Heart left ventricle (tissue), 13 donors: Measurements from ENCODE around the gene CACNA2D3.

Source experiments
- CTCF ChIP-seq, 12 donors: fragments of 200-600 bp; sonication (generic) in 4 of 12; IDR thresholded peaks; one replicate each; pipeline versions ENCODE4 v1.5.0 to v1.8.0; 2018 to 2022; ENCODE audit warnings: antibody characterized with exemption in 12 of 12, mild to moderate bottlenecking in 5 of 12
- POLR2A ChIP-seq, 2 donors: fragments of 450-650 bp; IDR thresholded peaks; one replicate each; pipeline ENCODE4 v1.6.1; 2017; ENCODE audit warnings: antibody characterized with exemption in 2 of 2, mild to moderate bottlenecking in 2 of 2, moderate library complexity in 2 of 2
- donor health status: ischemic (EF 13 %, LVEDD 7.1; RV severe dilation, severe dysfunction).
- donor health status: DM: no; HTN: yes; CAD: no.
- donor health status: DM: no; HTN: no; CAD: no.
- donor health status: ischemic (EF 25% LVEDD 6.9; RV normal size, moderate dysfunction).
- donor health status: ischemic (EF 25% LVEDD 5.7; RV mildly dilated, moderate dysfunction).
- donor health status: ischemic (EF 35%, LVEDD 5.7; RV mildly dilated, moderate dysfunction).
- donor health status: nonischemic (EF 11% LVEDD 7.7; RV severe dilation, severe dysfunction).
- donor health status: DM: yes; HTN: yes; CAD: no.
- donor health status: PGD.
- donor health status: ischemic (EF 29% LVEDD 5.4; RV normal size, mild dysfunction).
- donor health status: nonischemic (EF 23%, LVEDD 6.1; RV moderate dilation, normal function).

DNA sequence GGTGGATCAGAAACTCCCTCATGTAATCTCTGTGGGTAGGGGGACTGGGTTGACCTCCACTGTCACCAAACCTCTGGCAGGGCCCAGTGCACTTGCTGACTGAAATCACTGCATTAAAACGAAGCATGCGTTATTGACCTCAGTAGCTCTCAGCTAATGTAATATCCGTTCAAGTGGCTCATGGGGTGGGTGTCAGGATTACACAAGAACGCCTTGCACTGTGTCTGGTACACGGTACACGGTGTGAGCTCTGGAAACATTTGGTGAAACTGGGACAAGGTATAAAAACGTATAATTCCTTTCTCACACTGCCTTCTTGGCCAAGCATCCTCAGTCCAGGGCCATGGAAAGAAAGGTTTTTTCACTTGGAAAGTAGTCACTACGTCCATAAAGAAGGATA is 793.6 kb downstream of the CACNA2D3 start:
- TF ChIP-seq CTCF (IDR thresholded peaks at IDR 0.05) (no peak), POLR2A (IDR thresholded peaks at IDR 0.05) (no peak)
